ENCODE data around the gene NOL7.

DNA sequence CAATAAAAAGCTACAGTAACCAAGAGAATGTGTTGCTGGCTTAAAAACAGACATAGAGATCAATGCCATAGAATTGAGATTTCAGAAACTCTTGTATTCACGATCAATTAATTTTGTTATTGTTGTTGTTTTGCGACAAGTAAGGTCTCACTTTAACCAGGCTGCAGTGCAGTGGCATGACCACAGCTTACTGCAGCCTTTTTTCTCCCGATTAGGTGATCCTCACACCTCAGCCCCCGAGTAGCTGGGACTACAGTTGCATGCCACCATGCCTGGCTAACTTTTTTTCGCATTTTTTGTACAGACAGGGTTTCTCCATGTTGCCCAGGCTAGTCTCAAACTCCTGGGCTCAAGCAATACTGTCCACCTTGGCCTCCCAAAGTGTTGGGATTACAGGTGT lies 54.3 kb downstream of the NOL7 start:
- TF ChIP-seq, protein P1, sequence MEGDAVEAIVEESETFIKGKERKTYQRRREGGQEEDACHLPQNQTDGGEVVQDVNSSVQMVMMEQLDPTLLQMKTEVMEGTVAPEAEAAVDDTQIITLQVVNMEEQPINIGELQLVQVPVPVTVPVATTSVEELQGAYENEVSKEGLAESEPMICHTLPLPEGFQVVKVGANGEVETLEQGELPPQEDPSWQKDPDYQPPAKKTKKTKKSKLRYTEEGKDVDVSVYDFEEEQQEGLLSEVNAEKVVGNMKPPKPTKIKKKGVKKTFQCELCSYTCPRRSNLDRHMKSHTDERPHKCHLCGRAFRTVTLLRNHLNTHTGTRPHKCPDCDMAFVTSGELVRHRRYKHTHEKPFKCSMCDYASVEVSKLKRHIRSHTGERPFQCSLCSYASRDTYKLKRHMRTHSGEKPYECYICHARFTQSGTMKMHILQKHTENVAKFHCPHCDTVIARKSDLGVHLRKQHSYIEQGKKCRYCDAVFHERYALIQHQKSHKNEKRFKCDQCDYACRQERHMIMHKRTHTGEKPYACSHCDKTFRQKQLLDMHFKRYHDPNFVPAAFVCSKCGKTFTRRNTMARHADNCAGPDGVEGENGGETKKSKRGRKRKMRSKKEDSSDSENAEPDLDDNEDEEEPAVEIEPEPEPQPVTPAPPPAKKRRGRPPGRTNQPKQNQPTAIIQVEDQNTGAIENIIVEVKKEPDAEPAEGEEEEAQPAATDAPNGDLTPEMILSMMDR (IDR thresholded peaks at IDR 0.05) = no peak
- TF ChIP-seq POLR2A (IDR thresholded peaks at IDR 0.05) = no peak

Measured in uterus (tissue), 2 donors.